OCI-LY7 (cell line): Measurements from ENCODE around the gene SLC25A33. TPM values are rescaled to one million over a fixed set of nuclear protein-coding genes. Genes with fewer than 3 reads are reported as not detected.

Experiments
- BruUV-seq: library from RNA; stranded (reverse); fragments of 400-500 nt; replicated peaks from 2 replicates; lab custom pipeline; 2021; lab: Mats Ljungman, UMichigan
- CTCF ChIA-PET: fragments of 300-600 bp; sonication (Branson Sonifier 250); formaldehyde crosslinking; loops from one replicate; lab custom pipeline; 2022; ENCODE audit warnings: antibody characterized with exemption; ENCODE audit not compliant: unreplicated experiment; lab: Charles Lee
- POLR2A ChIA-PET: fragments of 300-600 bp; sonication (Branson Sonifier 250); formaldehyde crosslinking; loops from one replicate; lab custom pipeline; 2022; ENCODE audit warnings: antibody characterized with exemption; lab: Charles Lee
- DNase-seq: peaks from one replicate; pipeline ENCODE4 v3.0.0-alpha.2; 2015; ENCODE audit warnings: low spot score
- H2AFZ ChIP-seq: fragments of 200-600 bp; sonication (generic), shearing (Covaris generic); 2 replicates; pipeline ENCODE4 v1.6.1; 2014; ENCODE audit warnings: mild to moderate bottlenecking, antibody characterized with exemption, low read length, moderate library complexity
- H3K27ac ChIP-seq: fragments of 200-600 bp; sonication (generic); 2 replicates; pipeline ENCODE4 v1.5.1; 2014; ENCODE audit warnings: mixed run types, low read depth, mild to moderate bottlenecking, moderate library complexity, low read length, inconsistent platforms; ENCODE audit not compliant: poor library complexity, severe bottlenecking
- H3K36me3 ChIP-seq: fragments of 200-600 bp; sonication (generic); 2 replicates; pipeline ENCODE4 v1.6.1; 2014; ENCODE audit warnings: mild to moderate bottlenecking, antibody characterized with exemption, low read length, moderate library complexity, mixed read lengths; ENCODE audit not compliant: insufficient read depth
- H3K4me1 ChIP-seq: fragments of 200-600 bp; sonication (generic); 2 replicates; pipeline ENCODE4 v1.5.1; 2014; ENCODE audit warnings: mild to moderate bottlenecking, low read length; ENCODE audit not compliant: insufficient read depth, poor library complexity, severe bottlenecking
- H3K4me2 ChIP-seq: fragments of 200-600 bp; sonication (generic); 2 replicates; pipeline ENCODE4 v1.6.1; 2014; ENCODE audit warnings: mild to moderate bottlenecking, low read length
- H3K4me3 ChIP-seq: fragments of 200-600 bp; sonication (generic); 2 replicates; pipeline ENCODE4 v1.5.1; 2014; ENCODE audit warnings: mild to moderate bottlenecking, low read depth, low read length; ENCODE audit not compliant: poor library complexity, severe bottlenecking
- H3K79me2 ChIP-seq: fragments of 200-600 bp; sonication (generic); 2 replicates; pipeline ENCODE4 v1.6.1; 2016; ENCODE audit warnings: low read depth, mild to moderate bottlenecking, low read length, moderate library complexity, mixed read lengths; ENCODE audit not compliant: insufficient read depth
- H3K9me2 ChIP-seq: fragments of 200-600 bp; sonication (generic); 2 replicates; pipeline ENCODE4 v1.6.1; 2016; ENCODE audit warnings: mild to moderate bottlenecking, low read length, mixed read lengths; ENCODE audit not compliant: insufficient read depth
- H3K9me3 ChIP-seq: fragments of 200-600 bp; sonication (generic); 2 replicates; pipeline ENCODE4 v1.6.1; 2014; ENCODE audit warnings: mild to moderate bottlenecking, mixed run types, low read length, mixed read lengths
- H4K20me1 ChIP-seq: fragments of 200-600 bp; sonication (generic); 2 replicates; pipeline ENCODE4 v1.6.1; 2014; ENCODE audit warnings: mild to moderate bottlenecking, antibody characterized with exemption, low read length, moderate library complexity, mixed read lengths; ENCODE audit not compliant: insufficient read depth
- EZH2phosphoT487 ChIP-seq: fragments of 200-600 bp; sonication (generic); IDR thresholded peaks from 2 replicates; pipeline ENCODE4 v1.6.1; 2018; ENCODE audit warnings: low read depth, borderline replicate concordance, mild to moderate bottlenecking, mixed run types, antibody characterized with exemption, low read length, moderate library complexity, mixed read lengths
- intact Hi-C: fragments of 100-400 bp; cut with micrococcal nuclease; formaldehyde crosslinking; loops from one replicate; pipeline ENCODE4 v1.10.0; 2022; ENCODE audit not compliant: unreplicated experiment
- total RNA-seq, 2 experiments: library from RNA; depleted of rRNA in 1 of 2; stranded (reverse); fragments of >200 nt in 1 of 2; shearing (Covaris generic) in 1 of 2; gene quantifications; 2 replicates each; pipeline ENCODE4 v1.2.3, GENCODE V29; 2014 to 2022
- TF ChIP-seq, protein P1 (sequence below): fragments of 200-600 bp; sonication (generic); conservative IDR thresholded peaks from 2 replicates; pipeline ENCODE4 v1.5.1; 2014; ENCODE audit warnings: mild to moderate bottlenecking, antibody characterized with exemption, low read length, moderate library complexity, mixed read lengths

The SLC25A33 gene
- total RNA-seq, 2 experiments from 2014 or later: 15.1 to 16.5 TPM

GRCh38 chr1:9589719-9590157, 50.5 kb downstream of the SLC25A33 start:
- H3K36me3 ChIP-seq: peaks cover 5% of the 10 kb centered on the region; the same call in 1 of the 2 replicates
- peak; percentile 10 for DNase-seq
- CTCF ChIA-PET: interaction anchor here (0.5 to 0.7 kb wide), 2 partner anchors 10 to 25 kb away, joined by 3 read pairs; no protein-coding TSS in a partner anchor
- H3K9me2 ChIP-seq: no peaks in the 10 kb centered on the region
- no peak overlapping the region for H2AFZ ChIP-seq
- peak overlapping the region; percentile 90 for H3K4me3 ChIP-seq
- POLR2A ChIA-PET: interaction anchor here (0.7 to 1.2 kb wide), 5 partner anchors 8 to 444 kb away, joined by 3 to 5 read pairs (median 4); no protein-coding TSS in a partner anchor
- peaks cover 10% of the 10 kb centered on the region; the same call in 1 of the 2 replicates for H3K79me2 ChIP-seq
- intact Hi-C loops: loop anchor here (2.0 to 5.0 kb wide), 2 partner anchors 233 to 302 kb away; partner anchors contain the start of gene CLSTN1
- no peak overlapping the region for H3K27ac ChIP-seq
- BruUV-seq: no TSS peak
- peaks cover 19% of the 10 kb centered on the region for H4K20me1 ChIP-seq
- H3K4me1 ChIP-seq: peaks cover 43% of the 10 kb centered on the region
- H3K4me2 ChIP-seq: peak overlapping the region; percentile 89
- TF ChIP-seq, protein P1, sequence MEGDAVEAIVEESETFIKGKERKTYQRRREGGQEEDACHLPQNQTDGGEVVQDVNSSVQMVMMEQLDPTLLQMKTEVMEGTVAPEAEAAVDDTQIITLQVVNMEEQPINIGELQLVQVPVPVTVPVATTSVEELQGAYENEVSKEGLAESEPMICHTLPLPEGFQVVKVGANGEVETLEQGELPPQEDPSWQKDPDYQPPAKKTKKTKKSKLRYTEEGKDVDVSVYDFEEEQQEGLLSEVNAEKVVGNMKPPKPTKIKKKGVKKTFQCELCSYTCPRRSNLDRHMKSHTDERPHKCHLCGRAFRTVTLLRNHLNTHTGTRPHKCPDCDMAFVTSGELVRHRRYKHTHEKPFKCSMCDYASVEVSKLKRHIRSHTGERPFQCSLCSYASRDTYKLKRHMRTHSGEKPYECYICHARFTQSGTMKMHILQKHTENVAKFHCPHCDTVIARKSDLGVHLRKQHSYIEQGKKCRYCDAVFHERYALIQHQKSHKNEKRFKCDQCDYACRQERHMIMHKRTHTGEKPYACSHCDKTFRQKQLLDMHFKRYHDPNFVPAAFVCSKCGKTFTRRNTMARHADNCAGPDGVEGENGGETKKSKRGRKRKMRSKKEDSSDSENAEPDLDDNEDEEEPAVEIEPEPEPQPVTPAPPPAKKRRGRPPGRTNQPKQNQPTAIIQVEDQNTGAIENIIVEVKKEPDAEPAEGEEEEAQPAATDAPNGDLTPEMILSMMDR: no peak
- no peak for TF ChIP-seq EZH2phosphoT487
- H3K9me3 ChIP-seq: no peaks in the 10 kb centered on the region

GRCh38 chr1:9590201-9590600, 50.9 kb downstream of the SLC25A33 start:
- no TSS peak for BruUV-seq
- peak overlapping the region; percentile 89 for H3K4me2 ChIP-seq
- H3K9me2 ChIP-seq: no peaks in the 10 kb centered on the region
- H3K9me3 ChIP-seq: no peaks in the 10 kb centered on the region
- peak; percentile 14 for DNase-seq
- H3K79me2 ChIP-seq: peaks cover 10% of the 10 kb centered on the region; the same call in 1 of the 2 replicates
- TF ChIP-seq EZH2phosphoT487: no peak
- TF ChIP-seq, protein P1: no peak
- H3K36me3 ChIP-seq: 0 out of 2 replicates have a peak, but pooled peaks cover under 1% of the 10 kb centered on the region
- intact Hi-C loops: no loop called here
- H4K20me1 ChIP-seq: peaks cover 19% of the 10 kb centered on the region
- H3K27ac ChIP-seq: no peak overlapping the region
- H3K4me3 ChIP-seq: peak overlapping the region; percentile 90
- ChIA-PET POLR2A (interaction anchor here (0.7 to 1.2 kb wide), 4 partner anchors 8 to 444 kb away, joined by 3 to 5 read pairs (median 4); no protein-coding TSS in a partner anchor), CTCF (no interaction called here)
- H3K4me1 ChIP-seq: peaks cover 43% of the 10 kb centered on the region
- no peak overlapping the region for H2AFZ ChIP-seq
